Kidney epithelial cell (primary cell): ENCODE data around the gene DRD2. TPM values are rescaled to one million over a fixed set of nuclear protein-coding genes. Genes with fewer than 3 reads are reported as not detected.

Experiments
- DNase-seq: peaks from one replicate; pipeline ENCODE4 v3.0.0-alpha.2; 2010; ENCODE audit warnings: low read depth
- H3K27me3 ChIP-seq: 2 replicates; pipeline ENCODE4 v1.6.0; 2011; ENCODE audit warnings: low read length; ENCODE audit not compliant: control insufficient read depth, insufficient read depth
- H3K36me3 ChIP-seq: 2 replicates; pipeline ENCODE4 v1.5.1; 2011; ENCODE audit warnings: low read length; ENCODE audit not compliant: control insufficient read depth, insufficient read depth
- H3K4me3 ChIP-seq: 2 replicates; pipeline ENCODE4 v1.5.1; 2011; ENCODE audit warnings: low read depth, mild to moderate bottlenecking, control low read depth, low read length
- CTCF ChIP-seq: IDR thresholded peaks from 2 replicates; pipeline ENCODE4 v1.5.1; 2011; ENCODE audit warnings: mild to moderate bottlenecking, moderate library complexity, low read length, control low read depth, inconsistent platforms; ENCODE audit not compliant: insufficient read depth, poor library complexity, severe bottlenecking
- total RNA-seq: library from RNA; depleted of rRNA; stranded (reverse); fragments of >200 nt; gene quantifications from 2 replicates; pipeline ENCODE4 v1.2.3, GENCODE V29; 2015

DRD2 gene
- total RNA-seq, 1 donor from 2014 or later = 0.42 TPM

- Histone ChIP-seq H3K4me3 (no peak overlapping the region), H3K36me3 (no peaks in the 10 kb centered on the region), H3K27me3 (no peaks in the 10 kb centered on the region)
- TF ChIP-seq CTCF = no peak
- DNase-seq = no peak
Observed at GRCh38 chr11:113488931-113489351, 13.7 kb upstream of the DRD2 start.

- Histone ChIP-seq H3K36me3 (no peaks in the 10 kb centered on the region), H3K27me3 (no peaks in the 10 kb centered on the region), H3K4me3 (no peak overlapping the region)
- TF ChIP-seq CTCF = no peak
- DNase-seq = no peak
Observed at GRCh38 chr11:113487622-113488021, 12.4 kb upstream of the DRD2 start.

- H3K4me3 ChIP-seq = no peak overlapping the region
- DNase-seq = no peak
- TF ChIP-seq CTCF = no peak
Observed at GRCh38 chr11:113484223-113484622, 9.0 kb upstream of the DRD2 start.

GRCh38 chr11:113481672-113482071 is 6.5 kb upstream of the DRD2 start:
- Histone ChIP-seq H3K4me3 (no peak overlapping the region), H3K36me3 (no peaks in the 10 kb centered on the region), H3K27me3 (peaks cover 13% of the 10 kb centered on the region)
- DNase-seq = no peak
- TF ChIP-seq CTCF = no peak

More at GRCh38 chr11:113484223-113484622, 9.0 kb upstream of the DRD2 start:
- peaks cover 3% of the 10 kb centered on the region for H3K27me3 ChIP-seq
- H3K36me3 ChIP-seq = no peaks in the 10 kb centered on the region

- H3K4me3 ChIP-seq = no peak overlapping the region
- peaks cover 17% of the 10 kb centered on the region for H3K27me3 ChIP-seq
- no peak for TF ChIP-seq CTCF
- no peaks in the 10 kb centered on the region for H3K36me3 ChIP-seq
- no peak for DNase-seq
Observed at GRCh38 chr11:113481226-113481625, 6.0 kb upstream of the DRD2 start.

- no peak overlapping the region for H3K4me3 ChIP-seq
- no peak for DNase-seq
- no peak for TF ChIP-seq CTCF
- H3K27me3 ChIP-seq = peaks cover 38% of the 10 kb centered on the region
- no peaks in the 10 kb centered on the region for H3K36me3 ChIP-seq
Observed at GRCh38 chr11:113477321-113477720, 2.1 kb upstream of the DRD2 start.
